Activated T-cell treated with anti-CD3 and anti-CD28 coated beads for 24 hours (primary cell): ENCODE results near the gene ARHGAP26.

Source experiments
- DNase-seq: peaks from one replicate; pipeline ENCODE4 v3.0.0-alpha.2; 2020; ENCODE audit warnings: low read depth

ARHGAP26 gene

GRCh38 chr5:142783601-142784341, 13.6 kb downstream of the ARHGAP26 start:
- DNase-seq: peak; percentile 53

GRCh38 chr5:142784401-142784955, 14.3 kb downstream of the ARHGAP26 start:
- no peak for DNase-seq

DNA sequence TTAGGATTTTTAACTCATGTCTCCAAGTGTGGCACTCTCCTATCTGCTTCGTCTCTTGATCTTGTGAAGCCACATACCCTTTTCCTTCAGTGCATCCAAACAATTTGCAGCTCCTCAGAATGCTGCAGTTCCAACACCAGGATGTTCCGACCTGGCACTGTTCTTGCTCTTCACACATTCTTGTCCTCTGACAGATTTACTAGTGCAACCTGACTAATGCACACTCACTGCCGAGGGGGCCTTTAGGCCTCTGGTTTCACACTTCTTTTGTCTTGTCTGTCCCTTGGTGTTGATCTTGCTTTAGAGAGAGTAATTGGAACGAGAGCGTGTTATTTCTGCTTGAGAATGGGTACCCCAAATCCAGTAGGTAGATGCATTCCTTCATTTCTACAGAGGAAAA, 15.0 kb downstream of the ARHGAP26 start:
- no peak for DNase-seq

- no peak for DNase-seq
These were observed 19.0 kb downstream of the ARHGAP26 start for GRCh38 chr5:142789206-142789605.

DNA sequence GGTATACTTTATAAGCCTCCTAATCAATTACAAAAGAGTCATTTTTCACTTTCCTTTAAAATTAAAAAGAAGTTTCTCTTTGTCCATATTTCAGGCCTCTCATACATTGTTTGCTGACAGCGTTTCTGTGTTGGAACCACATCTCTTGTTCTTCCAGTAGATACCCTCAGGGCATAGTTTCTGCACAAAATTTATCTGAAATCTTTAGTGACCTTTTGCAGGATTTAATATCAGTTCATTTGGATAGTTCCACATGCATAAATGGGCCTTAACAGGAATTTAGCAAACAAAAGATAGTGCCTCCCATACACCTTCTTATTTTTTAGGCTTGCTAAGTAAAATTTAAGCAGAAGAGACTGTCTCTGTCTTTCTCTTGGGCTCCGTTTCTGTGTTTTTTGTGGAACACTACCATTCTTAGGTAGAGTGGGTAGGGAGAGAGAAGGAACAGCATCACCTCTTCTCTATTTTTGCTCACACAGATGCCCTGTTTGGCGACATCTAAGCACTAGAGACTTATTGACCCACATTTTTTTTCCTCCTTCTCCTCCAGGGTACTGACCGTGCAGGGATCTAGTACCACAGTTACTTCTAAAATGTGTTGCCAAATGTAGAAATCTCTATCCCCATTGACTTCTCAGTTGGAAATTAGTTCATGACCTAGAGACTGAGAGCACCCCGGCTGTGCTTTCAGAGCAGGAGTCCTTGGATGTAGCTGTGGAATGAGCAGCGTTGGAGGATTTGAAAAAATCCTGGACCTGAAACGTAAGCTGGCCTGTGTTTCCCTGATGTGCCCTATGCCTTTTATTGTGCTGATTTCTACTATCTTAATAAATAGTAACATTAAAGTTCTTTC, 22.1 kb downstream of the ARHGAP26 start:
- DNase-seq: no peak

DNA sequence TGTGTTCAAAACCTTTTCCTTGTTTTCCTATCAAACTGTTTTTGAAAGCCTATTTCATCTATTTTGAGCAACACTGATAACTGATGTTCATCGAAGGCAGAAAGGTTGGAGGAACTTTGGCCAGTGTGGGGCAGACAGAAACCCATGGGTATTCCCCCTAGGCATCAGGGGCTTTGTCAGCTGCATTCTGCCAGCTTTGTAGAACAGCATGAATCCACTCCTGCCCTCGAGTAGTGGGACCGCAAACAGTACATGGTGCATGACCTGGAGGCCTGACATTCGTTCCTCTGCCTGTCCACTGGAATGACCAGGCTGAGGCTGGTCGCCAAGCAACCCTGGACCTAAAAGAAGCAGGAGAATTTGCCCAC, 22.7 kb downstream of the ARHGAP26 start:
- no peak for DNase-seq

DNA sequence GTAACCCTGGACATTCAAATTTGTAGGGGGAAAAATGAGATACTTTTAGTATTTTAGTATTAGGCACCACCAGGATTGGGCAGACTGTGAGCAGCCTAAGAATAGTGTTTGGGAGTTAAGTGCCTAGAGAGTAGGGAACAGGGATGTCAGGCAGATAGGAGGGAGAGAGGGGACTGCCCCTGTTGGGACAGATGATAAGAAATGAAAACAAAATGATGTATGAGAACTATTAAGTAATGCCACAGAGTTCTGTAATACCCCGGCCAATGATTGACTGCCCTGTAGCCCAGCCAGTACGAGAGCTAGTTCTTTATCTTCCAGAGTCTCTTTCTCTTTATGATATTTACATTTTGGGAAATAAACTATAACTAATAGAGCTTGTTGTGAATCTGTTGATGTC, 24.4 kb downstream of the ARHGAP26 start:
- DNase-seq: no peak

- no peak for DNase-seq
These were observed 25.1 kb downstream of the ARHGAP26 start for GRCh38 chr5:142795251-142795650.

DNA sequence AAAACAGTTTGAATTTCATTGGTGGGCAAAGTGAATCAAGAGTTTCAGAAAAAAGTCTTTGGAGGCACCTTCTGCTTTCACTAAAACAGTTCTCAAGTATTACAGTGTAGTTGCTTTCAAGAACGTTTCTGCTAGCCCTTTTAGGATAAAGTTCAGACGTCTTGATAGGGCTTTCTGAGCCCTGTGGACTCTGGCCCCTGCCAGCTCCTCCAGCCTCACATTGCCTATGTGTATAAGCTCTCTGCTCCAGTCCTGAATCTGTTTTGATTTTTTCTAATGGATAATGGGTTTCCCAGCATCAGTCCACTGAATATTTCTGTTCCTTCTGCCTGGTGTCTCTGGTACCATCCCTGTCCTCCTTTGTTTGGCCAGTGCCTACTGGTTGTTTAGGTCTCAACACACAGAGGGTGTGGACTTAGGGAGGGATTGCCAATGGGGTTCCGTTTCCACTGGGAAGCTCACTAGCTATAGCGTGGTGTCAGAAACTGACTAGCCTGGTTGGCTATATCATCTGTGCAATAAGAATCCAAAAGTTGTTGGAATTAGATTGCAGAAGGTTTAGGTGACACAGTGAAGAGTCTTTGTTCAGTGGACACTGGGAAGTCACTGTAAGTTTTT, 26.4 kb downstream of the ARHGAP26 start:
- no peak for DNase-seq

DNA sequence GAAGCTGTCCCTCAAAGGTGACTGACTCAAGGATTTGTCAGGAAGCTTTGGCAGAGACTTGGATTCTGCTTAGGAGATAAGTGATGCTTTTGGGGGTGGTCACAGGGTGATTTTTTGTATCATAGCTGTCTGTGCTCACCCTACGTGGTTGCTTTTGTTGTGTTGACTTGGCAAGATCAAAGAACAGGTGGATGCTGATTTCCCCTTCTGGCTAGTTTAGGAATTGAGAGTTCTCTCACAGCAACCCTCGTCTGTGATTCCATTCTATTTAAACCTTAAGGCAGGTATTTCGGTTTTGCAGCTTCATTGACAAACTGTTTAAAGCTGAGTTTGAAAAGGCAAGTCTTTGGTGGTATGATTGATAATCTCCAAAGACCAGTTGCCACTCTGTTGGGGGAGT, 27.2 kb downstream of the ARHGAP26 start:
- DNase-seq: no peak

- no peak for DNase-seq
These were observed 28.1 kb downstream of the ARHGAP26 start for GRCh38 chr5:142798099-142798770.

DNA sequence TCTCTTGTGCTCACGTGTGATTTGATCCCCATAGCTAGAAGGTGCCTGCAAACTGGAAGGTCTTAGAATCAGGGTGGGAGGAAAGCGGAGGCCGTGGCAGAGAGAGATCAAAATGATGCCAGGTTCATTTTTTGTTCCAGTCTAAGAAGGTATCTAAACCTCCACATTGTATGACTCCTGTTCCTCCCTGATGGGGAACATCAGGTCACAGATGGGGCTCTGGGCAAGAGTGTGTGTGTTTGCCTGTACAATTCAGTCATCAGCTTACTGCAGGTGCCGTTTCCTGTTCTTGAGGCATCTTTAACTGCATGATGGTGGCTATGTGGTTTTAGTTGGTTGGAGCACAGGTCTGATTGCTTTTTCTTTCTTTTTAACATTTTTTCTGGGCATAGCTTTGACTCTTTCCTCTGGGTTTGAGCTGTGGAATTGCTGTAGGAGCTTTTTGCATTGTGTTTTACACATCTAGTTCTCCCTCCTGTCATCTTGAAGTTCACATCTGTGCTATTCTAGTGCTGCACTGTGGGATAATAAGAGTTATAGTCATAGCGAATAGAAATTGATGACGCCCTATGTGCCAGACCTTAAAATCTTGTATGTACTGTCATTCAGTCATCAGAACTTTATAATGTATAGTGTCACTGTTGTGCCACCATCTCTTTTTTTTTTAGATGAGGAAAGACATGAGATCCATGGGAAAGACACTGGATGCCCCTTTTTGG, 30.8 kb downstream of the ARHGAP26 start:
- DNase-seq: peak; percentile 26

DNA sequence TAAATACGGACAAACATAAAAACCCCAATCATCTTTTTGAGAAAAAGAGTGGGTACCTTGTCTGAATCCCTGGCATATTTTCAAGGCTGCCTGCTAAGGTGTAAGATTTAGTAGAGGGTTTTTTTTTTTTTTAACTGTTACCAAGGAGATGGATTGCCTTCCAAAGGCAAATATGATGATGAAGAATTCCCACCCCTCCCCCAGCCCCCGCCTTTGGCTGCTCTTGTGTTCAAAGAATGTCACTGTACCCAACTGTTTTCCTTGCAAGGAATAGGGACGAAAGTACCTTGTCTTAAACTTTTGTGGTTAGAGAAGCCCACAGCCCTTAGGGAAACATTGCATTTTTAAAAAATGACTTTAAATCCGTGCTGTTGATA, 31.3 kb downstream of the ARHGAP26 start:
- no peak for DNase-seq

- no peak for DNase-seq
These were observed 33.4 kb downstream of the ARHGAP26 start for GRCh38 chr5:142803428-142804125.

DNA sequence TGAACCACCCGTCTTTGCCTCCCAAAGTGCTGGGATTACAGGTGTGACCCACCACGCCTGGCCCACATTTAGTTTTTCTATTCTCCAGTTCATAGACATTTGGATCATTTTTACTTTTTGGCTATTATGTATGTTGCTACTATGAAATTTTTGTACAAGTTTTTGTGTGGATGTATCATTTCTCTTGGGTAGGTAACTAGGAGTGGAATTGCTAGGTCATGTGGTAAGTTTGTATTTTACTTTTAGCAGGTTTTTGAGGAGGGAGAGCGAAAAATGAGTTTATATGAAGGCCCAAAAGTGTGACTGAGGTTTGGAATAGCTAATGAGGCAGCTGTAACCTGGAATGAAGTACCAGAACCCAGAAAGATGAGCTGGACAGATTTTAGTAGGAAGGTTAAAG, 35.2 kb downstream of the ARHGAP26 start:
- no peak for DNase-seq

DNA sequence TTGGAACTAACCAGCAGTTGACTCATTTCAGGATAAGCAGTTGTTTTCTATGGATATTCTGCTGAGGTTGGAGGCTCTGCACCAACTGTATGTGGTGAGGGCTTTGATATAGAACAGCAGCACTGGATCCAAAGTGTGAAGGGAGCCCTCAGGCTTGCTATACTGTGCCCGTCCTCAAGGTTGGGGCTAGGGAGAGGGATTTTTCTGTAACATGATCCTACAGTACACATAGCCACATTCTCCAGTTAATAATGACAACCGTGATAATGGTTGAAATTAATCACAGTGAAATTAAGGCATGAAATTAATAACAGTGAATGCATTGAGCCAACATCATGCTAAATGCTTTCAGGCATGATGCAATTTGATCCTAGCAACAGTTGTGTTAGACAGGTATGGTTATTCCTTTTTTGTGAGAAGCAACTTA, 36.7 kb downstream of the ARHGAP26 start:
- no peak for DNase-seq

GRCh38 chr5:142807372-142807911, 37.3 kb downstream of the ARHGAP26 start:
- no peak for DNase-seq

- DNase-seq: no peak
These were observed 38.9 kb downstream of the ARHGAP26 start for GRCh38 chr5:142808878-142809598.

GRCh38 chr5:142810081-142810480, 39.9 kb downstream of the ARHGAP26 start:
- no peak for DNase-seq

GRCh38 chr5:142810743-142811290, 40.6 kb downstream of the ARHGAP26 start:
- no peak for DNase-seq
